ENCODE results near the gene SNX32.

SNX32 gene

DNA sequence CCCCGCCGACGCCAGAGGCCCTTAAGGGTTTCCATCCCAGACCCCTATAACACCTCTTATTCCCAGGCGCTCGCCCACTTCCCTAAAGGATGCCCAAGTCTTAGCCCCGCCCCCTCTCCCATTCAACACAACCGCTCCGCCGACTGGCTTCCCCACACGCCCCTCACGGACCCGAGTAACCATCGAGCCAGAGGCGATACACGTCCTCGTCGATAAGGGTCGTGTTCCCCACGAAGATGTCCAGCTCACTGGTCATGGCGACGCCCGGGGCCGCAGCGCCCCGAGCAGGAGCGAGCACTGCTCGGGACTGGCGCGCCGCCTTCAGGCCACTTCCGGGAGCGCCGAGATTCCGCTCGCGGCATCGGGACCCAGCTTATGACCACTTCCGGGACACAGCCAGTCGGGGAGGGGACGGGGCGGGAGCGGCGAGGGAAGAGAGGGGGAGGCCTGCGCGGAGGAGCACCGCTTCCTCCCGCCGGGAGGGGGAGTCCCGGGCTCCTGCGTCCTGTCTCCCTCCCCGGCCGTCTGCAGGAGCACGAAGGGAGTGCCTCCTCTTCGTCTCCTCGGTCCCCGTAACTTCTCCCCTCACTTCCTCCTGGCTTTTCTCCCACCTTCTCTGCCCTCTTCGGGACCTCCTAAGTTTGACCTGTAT lies 54.5 kb downstream of the SNX32 start, which contains the start of gene FIBP:
Gene FIBP, minus strand, starts transcription at position 309 of the 652 bp plus-strand sequence. Its CDS starts 53 bp downstream, at position 256.
- H3F3A ChIP-seq (ENCODE audit: insufficient read depth): peaks cover 36% of the 10 kb centered on the region
- H4K20me1 ChIP-seq (ENCODE audit: low read depth, low read length): no peaks in the 10 kb centered on the region
- no peaks in the 10 kb centered on the region for H3K9me2 ChIP-seq (replicated peaks; ENCODE audit: insufficient read depth, low read length)
- no peaks in the 10 kb centered on the region for H3K36me3 ChIP-seq (ENCODE audit: low read length)
- no peaks in the 10 kb centered on the region for H3K27me3 ChIP-seq (ENCODE audit: low read length)
- peak within 1 kb of the TSS; percentile 93 for H3K4me2 ChIP-seq (ENCODE audit: low read depth, low read length, poor library complexity, severe bottlenecking)
- H3K9ac ChIP-seq (ENCODE audit: low read length): peak within 1 kb of the TSS; percentile 93
- peak within 1 kb of the TSS; percentile 53 for H3K27ac ChIP-seq (ENCODE audit: low read depth, low read length)
- no peak for TF ChIP-seq EZH2phosphoT487 (conservative IDR thresholded peaks at IDR 0.05; ENCODE audit: low read length)
- peak; percentile 66 for TF ChIP-seq CTCF (IDR thresholded peaks at IDR 0.05; ENCODE audit: insufficient read depth, low read length, poor library complexity, severe bottlenecking)
- H3K9me3 ChIP-seq (ENCODE audit: insufficient read depth, low read length): no peaks in the 10 kb centered on the region
- H3K4me3 ChIP-seq (ENCODE audit: insufficient read depth, low read length, poor library complexity, severe bottlenecking): peak within 1 kb of the TSS; percentile 66
- peak within 1 kb of the TSS; percentile 49 for H2AFZ ChIP-seq (ENCODE audit: low read depth, low read length, severe bottlenecking)
- peaks cover 18% of the 10 kb centered on the region for H3K79me2 ChIP-seq (ENCODE audit: insufficient read depth, low read length)

- TF ChIP-seq CTCF (IDR thresholded peaks at IDR 0.05; ENCODE audit: insufficient read depth, low read length, poor library complexity, severe bottlenecking): no peak
- TF ChIP-seq EZH2phosphoT487 (conservative IDR thresholded peaks at IDR 0.05; ENCODE audit: low read length): no peak
- Histone ChIP-seq H4K20me1 (ENCODE audit: low read depth, low read length) (no peaks in the 10 kb centered on the region), H3K9me3 (ENCODE audit: insufficient read depth, low read length) (no peaks in the 10 kb centered on the region), H3K9me2 (replicated peaks; ENCODE audit: insufficient read depth, low read length) (no peaks in the 10 kb centered on the region), H3F3A (ENCODE audit: insufficient read depth) (peaks cover 38% of the 10 kb centered on the region), H3K79me2 (ENCODE audit: insufficient read depth, low read length) (peaks cover 18% of the 10 kb centered on the region), H2AFZ (ENCODE audit: low read depth, low read length, severe bottlenecking) (peak within 1 kb of the TSS; percentile 49), H3K9ac (ENCODE audit: low read length) (peak within 1 kb of the TSS; percentile 93), H3K27me3 (ENCODE audit: low read length) (no peaks in the 10 kb centered on the region), H3K27ac (ENCODE audit: low read depth, low read length) (peak within 1 kb of the TSS; percentile 77), H3K36me3 (ENCODE audit: low read length) (no peaks in the 10 kb centered on the region), H3K4me2 (ENCODE audit: low read depth, low read length, poor library complexity, severe bottlenecking) (peak within 1 kb of the TSS; percentile 93), H3K4me3 (ENCODE audit: insufficient read depth, low read length, poor library complexity, severe bottlenecking) (peak within 1 kb of the TSS; percentile 85)
Measured at GRCh38 chr11:65890324-65891218, 56.8 kb downstream of the SNX32 start, which contains the start of gene CCDC85B. CCDC85B (plus strand) TSS chr11:65890673; CDS start chr11:65890784, 111 bp downstream.

DNA sequence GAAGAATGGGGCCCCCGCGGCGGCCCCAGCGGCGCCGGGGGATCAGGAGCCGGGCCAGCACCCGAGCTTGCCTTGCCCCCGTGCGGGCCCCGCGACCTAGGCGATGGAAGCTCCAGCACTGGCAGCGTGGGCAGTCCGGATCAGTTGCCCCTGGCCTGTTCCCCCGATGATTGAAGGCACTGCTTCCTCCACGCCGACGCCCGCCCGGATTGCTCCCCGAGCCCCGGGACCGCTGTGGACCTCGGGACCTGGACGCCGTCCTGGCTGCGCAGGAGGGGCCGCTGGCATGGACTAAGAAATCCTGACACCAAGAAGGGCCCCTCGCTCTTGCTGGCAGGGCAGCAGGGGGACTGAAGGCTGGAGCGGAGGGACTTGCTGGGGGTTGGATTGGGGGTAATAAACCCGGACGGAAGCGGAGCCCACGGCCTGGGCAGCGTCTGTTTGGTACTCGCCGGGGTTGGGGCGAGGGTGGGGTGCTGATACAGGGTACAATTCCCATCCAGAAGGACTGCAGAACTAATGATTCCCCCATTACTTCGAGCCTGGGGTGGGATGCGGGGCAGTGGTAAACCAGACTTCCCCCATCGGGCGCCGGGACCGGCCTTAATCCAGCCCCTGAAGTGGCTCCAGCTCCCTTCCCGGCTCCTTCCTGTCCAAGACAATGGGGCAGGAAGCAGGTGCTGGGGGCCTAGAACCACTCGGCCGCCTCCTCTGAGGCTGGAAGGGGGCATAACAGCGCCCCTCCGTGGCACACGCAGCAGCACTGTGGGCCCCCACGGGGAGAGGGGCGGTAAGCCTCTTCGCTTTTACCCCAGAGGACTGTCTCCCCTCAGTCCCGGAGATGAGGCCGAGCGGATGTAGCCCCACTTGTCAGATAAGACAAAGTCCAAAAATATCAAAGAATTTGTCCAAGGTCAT lies 57.7 kb downstream of the SNX32 start:
- peaks cover 18% of the 10 kb centered on the region for H3K79me2 ChIP-seq (ENCODE audit: insufficient read depth, low read length)
- peak overlapping the region; percentile 85 for H3K4me3 ChIP-seq (ENCODE audit: insufficient read depth, low read length, poor library complexity, severe bottlenecking)
- peaks cover 34% of the 10 kb centered on the region for H3F3A ChIP-seq (ENCODE audit: insufficient read depth)
- peak overlapping the region; percentile 93 for H3K9ac ChIP-seq (ENCODE audit: low read length)
- no peaks in the 10 kb centered on the region for H3K9me3 ChIP-seq (ENCODE audit: insufficient read depth, low read length)
- no peaks in the 10 kb centered on the region for H3K36me3 ChIP-seq (ENCODE audit: low read length)
- H3K27ac ChIP-seq (ENCODE audit: low read depth, low read length): peak overlapping the region; percentile 77
- H3K27me3 ChIP-seq (ENCODE audit: low read length): no peaks in the 10 kb centered on the region
- H3K9me2 ChIP-seq (replicated peaks; ENCODE audit: insufficient read depth, low read length): no peaks in the 10 kb centered on the region
- H3K4me2 ChIP-seq (ENCODE audit: low read depth, low read length, poor library complexity, severe bottlenecking): peak overlapping the region; percentile 93
- no peak overlapping the region for H2AFZ ChIP-seq (ENCODE audit: low read depth, low read length, severe bottlenecking)
- TF ChIP-seq CTCF (IDR thresholded peaks at IDR 0.05; ENCODE audit: insufficient read depth, low read length, poor library complexity, severe bottlenecking) (peak; percentile 49), EZH2phosphoT487 (conservative IDR thresholded peaks at IDR 0.05; ENCODE audit: low read length) (no peak)
- H4K20me1 ChIP-seq (ENCODE audit: low read depth, low read length): no peaks in the 10 kb centered on the region

Data from SU-DHL-6 (cell line).